Mesangial cell (primary cell): ENCODE measurements around the gene OR9G1. TPM values are rescaled to one million over a fixed set of nuclear protein-coding genes. Genes with fewer than 3 reads are reported as not detected.

ENCODE experiments used
- total RNA-seq: library from RNA; depleted of rRNA; stranded (reverse); fragments of >200 nt; gene quantifications from 2 replicates; pipeline ENCODE4 v1.2.3, GENCODE V29; 2015

OR9G1 gene
- total RNA-seq: not detected in 2 replicates

GRCh38 chr11:56698795-56699194, at the start of gene OR9G1:
Gene OR9G1 (plus strand): TSS chr11:56699095. CDS start chr11:56700388, 1,293 bp downstream.

GRCh38 chr11:56663386-56663785, 35.5 kb upstream of the OR9G1 start, which contains the start of gene OR5AR1:
Gene OR5AR1 (plus strand): TSS chr11:56663686. CDS start chr11:56663686, 0 bp downstream.

GRCh38 chr11:56748597-56748996, 49.7 kb downstream of the OR9G1 start, which contains the start of gene OR9G4:
Gene OR9G4 (minus strand): TSS chr11:56748697. CDS start chr11:56743766, 4,931 bp downstream.

Other genes starting within 250 kb of the OR9G1 start
- gene OR5M3, start 225.7 kb upstream of the OR9G1 start, total RNA-seq: not detected in 2 replicates
- not detected in 2 replicates for gene OR5M8, start 207.7 kb upstream of the OR9G1 start, total RNA-seq
- gene OR5M11, start 155.8 kb upstream of the OR9G1 start, total RNA-seq: not detected in 2 replicates
- not detected in 2 replicates for gene OR5M10, start 121.4 kb upstream of the OR9G1 start, total RNA-seq
- gene OR5M1, start 84.2 kb upstream of the OR9G1 start, total RNA-seq: not detected in 2 replicates
- not detected in 2 replicates for gene OR5AP2, start 56.7 kb upstream of the OR9G1 start, total RNA-seq
- not detected in 2 replicates for gene OR5AR1, start 35.4 kb upstream of the OR9G1 start, total RNA-seq
- not detected in 2 replicates for gene OR9G4, start 49.6 kb downstream of the OR9G1 start, total RNA-seq